ENCODE results near the gene CLDN1.
A peak's percentile ranks its signal among the peaks of the same experiment; 100 is the strongest.

CLDN1 gene

DNA sequence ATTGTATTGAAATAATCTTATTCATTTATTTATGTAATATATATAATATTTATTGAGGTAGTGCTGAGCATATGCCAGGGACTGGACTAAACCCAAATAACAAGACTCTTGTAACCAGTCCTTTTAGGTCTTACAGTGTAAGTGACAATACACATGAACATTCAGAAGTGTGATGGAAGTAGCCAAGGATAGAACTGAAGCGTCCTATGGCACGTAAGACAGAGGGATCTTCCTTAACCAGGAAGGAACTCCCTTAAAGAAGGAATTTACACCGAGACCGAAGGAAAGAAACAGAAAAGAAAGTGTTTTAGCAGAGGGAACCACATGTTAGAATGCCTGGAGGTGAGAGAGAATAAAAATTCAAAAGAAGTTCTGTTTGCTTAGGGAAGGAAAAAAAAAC is 23.6 kb upstream of the CLDN1 start:
- DNase-seq (ENCODE audit: extremely low read depth, low read depth) = no peak

DNA sequence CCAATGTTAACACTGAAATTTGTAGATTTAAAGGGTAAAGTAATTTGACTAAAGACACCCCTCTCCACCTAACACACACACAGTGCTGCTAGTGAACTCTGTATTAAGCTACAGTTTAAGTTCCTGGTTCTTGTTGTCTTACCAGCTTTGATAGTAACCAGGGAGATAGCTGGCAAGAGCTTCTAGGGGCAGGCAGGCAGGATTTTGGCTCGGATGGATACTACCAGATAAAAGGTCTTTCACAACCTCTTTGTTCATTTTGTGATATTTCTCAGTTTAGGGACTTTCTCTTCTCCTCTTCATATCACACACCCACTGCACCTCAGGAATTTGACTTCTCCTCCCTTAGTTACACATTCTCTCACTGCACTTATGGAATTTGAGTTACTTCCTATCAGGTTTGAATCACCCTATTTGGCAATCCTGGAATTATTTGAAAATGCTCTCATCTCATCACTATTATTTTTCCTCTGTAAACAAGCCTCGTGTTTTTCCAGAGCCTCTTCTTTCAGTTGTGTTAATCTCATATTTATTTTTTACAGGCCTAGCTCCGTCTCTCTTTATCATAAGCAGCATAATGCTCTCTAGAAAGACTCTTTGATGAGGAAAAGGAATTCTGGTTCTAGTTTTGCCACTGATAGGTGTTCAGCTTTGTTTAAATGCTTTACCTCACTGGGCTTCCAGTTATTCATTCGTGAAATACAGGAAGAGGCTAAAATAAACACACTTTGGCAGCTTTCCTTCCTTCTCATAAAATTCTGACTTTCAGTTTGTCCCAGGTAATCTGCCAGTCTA is 23.0 kb upstream of the CLDN1 start:
- peak; percentile 69 for DNase-seq (ENCODE audit: extremely low read depth, low read depth)
- TF ChIP-seq, protein P1, sequence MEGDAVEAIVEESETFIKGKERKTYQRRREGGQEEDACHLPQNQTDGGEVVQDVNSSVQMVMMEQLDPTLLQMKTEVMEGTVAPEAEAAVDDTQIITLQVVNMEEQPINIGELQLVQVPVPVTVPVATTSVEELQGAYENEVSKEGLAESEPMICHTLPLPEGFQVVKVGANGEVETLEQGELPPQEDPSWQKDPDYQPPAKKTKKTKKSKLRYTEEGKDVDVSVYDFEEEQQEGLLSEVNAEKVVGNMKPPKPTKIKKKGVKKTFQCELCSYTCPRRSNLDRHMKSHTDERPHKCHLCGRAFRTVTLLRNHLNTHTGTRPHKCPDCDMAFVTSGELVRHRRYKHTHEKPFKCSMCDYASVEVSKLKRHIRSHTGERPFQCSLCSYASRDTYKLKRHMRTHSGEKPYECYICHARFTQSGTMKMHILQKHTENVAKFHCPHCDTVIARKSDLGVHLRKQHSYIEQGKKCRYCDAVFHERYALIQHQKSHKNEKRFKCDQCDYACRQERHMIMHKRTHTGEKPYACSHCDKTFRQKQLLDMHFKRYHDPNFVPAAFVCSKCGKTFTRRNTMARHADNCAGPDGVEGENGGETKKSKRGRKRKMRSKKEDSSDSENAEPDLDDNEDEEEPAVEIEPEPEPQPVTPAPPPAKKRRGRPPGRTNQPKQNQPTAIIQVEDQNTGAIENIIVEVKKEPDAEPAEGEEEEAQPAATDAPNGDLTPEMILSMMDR (IDR thresholded peaks at IDR 0.05; ENCODE audit: low read depth, low read length) = no peak

More for the DNA sequence above, 23.6 kb upstream of the CLDN1 start:
- TF ChIP-seq, protein P1 (IDR thresholded peaks at IDR 0.05; ENCODE audit: low read depth, low read length) = no peak

DNA sequence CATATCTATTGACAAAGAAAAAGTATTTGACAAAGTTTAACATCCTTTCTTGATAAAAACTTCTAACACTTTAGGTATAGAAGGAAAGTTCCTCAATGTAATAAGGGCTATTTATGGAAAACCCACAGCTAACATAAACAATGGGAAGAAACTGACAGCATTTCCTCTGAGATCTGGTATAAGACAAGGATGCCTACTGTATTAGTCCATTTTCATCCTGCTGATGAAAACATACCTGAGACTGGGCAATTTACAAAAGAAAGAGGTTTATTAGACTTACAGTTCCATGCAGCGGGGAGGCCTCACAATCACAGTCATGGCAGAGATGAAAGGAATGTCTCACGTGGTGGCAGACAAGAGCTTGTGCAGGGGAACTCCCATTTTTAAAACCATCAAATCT is 17.8 kb upstream of the CLDN1 start:
- TF ChIP-seq, protein P1 (IDR thresholded peaks at IDR 0.05; ENCODE audit: low read depth, low read length) = no peak
- DNase-seq (ENCODE audit: extremely low read depth, low read depth) = no peak

DNA sequence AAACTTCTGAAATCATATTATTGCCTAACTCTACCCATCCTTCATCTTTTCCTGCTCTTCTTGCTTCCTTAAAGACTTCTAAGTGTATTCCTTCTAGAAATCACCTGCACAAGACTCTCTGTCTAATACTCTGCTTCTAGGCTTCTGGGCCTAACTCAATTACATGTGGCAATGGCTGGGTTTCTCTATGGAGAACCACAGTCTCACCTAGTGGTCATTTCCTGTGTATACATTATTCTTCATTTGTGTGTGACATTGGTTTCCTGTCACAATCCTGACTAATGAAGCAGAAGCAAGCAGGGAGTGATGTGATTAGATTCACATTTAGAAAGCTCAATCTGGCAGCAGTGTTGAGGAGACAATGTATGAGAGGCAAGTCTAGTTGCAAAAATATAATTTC is 16.9 kb upstream of the CLDN1 start:
- no peak for DNase-seq (ENCODE audit: extremely low read depth, low read depth)
- TF ChIP-seq, protein P1 (IDR thresholded peaks at IDR 0.05; ENCODE audit: low read depth, low read length) = no peak

DNA sequence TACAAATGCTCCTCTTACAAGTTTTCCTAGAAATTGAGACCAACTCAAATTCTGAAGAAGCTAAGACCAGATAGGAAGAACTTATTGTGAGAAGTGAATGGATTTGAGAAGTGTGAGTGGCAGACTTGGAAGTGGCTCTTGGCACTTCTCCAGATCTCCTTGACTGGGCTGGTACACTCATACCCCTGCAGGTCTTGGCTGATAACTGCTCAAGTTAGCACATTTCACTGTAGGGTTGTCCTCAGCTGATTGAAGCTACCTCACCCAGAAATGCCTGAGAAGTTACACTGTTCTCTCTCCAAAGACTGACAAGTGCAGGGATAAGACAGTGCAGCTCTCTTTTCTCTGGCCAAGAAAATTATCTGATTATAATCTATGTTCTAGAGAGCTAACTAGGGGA is 16.5 kb upstream of the CLDN1 start:
- DNase-seq (ENCODE audit: extremely low read depth, low read depth) = no peak

DNA sequence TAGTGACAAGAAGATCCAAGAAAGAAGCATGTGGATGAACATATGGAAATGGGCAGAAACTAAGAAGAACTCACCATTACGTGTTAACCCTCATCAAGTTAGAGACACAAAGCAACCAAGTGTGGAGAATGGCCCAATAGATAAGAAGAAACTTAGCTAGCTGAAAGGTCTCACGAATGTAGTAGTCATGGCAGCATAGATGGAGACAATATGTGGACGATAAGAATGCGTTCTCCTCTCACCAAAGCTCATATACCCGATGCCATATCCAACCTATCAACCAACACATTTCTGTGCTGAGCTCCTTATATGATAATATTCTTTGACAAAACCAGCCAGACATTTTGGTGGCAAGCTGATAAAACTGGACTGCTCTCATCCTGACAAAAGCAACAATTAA is 15.1 kb upstream of the CLDN1 start:
- no peak for DNase-seq (ENCODE audit: extremely low read depth, low read depth)
- TF ChIP-seq, protein P1 (IDR thresholded peaks at IDR 0.05; ENCODE audit: low read depth, low read length) = no peak

More for the DNA sequence above, 16.5 kb upstream of the CLDN1 start:
- TF ChIP-seq, protein P1 (IDR thresholded peaks at IDR 0.05; ENCODE audit: low read depth, low read length) = no peak; the same call in 1 of the 2 replicates

DNA sequence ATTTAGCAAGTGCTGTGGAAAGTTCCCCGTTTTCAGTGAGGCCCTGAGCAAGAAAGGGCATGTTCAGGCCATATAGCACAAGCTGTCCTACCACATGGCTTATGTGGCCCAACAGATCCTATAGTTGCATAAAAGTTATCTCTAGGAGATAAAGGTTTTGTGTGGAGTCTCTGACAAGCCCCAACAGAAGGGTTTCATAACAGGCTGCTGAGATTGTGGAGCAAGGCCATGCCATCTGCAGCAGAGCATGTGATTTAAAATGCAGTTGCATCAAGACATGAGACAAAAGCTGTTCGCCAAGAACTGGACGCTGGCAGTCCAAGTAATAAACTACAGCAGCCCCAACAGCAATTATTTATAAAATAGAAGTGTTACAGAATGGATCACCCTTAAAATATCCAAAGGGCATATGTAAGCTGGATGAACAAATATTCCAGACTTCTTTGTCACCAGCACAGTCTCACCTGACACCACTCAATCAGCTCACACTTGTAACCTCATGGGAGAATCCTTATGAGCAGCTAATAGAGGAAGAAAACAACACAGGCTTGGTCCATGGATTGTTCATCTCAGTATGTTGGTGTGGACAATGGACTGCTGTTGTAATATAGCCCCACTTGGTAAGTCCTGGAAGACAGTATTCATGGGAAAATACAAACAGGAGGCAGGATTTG is 14.4 kb upstream of the CLDN1 start:
- TF ChIP-seq, protein P1 (IDR thresholded peaks at IDR 0.05; ENCODE audit: low read depth, low read length) = no peak
- no peak for DNase-seq (ENCODE audit: extremely low read depth, low read depth)
